H1 (cell line): ENCODE data around the gene S100A13. TPM values are rescaled to one million over a fixed set of nuclear protein-coding genes. Genes with fewer than 3 reads are reported as not detected.

ENCODE experiments used
- CTCF ChIA-PET: fragments of 300-600 bp; sonication (Branson Sonifier 250); formaldehyde crosslinking; loops from one replicate; lab custom pipeline; 2021; ENCODE audit not compliant: partially characterized antibody; lab: Charles Lee
- POLR2A ChIA-PET: fragments of 300-600 bp; sonication (Branson Sonifier 250); formaldehyde crosslinking; loops from one replicate; lab custom pipeline; 2021; ENCODE audit warnings: inconsistent platforms; ENCODE audit not compliant: partially characterized antibody; lab: Charles Lee
- DNase-seq, 2 experiments: peaks; one replicate each; pipeline versions ENCODE4 v3.0.0 to v3.0.0-alpha.2; 2010 to 2022; ENCODE audit warnings: low spot score in 2 of 2, low read depth in 1 of 2, mixed read lengths in 1 of 2
- FAIRE-seq: peaks from 2 replicates; lab custom pipeline; 2011; peaks lifted over from hg19 to GRCh38; lab: Jason Lieb, UNC
- H2AFZ ChIP-seq: 2 replicates; pipeline ENCODE4 v1.8.1; 2012; ENCODE audit warnings: low read length, inconsistent platforms
- H2AK5ac ChIP-seq: 2 replicates; pipeline ENCODE4 v1.6.1; 2013; ENCODE audit warnings: low read depth, low read length
- H2BK120ac ChIP-seq: replicated peaks from 2 replicates; pipeline ENCODE3; 2013; ENCODE audit warnings: low read depth, low read length, inconsistent platforms
- H2BK12ac ChIP-seq: 2 replicates; pipeline ENCODE4 v1.6.1; 2013; ENCODE audit warnings: low read depth, low read length
- H2BK15ac ChIP-seq: 2 replicates; pipeline ENCODE4 v1.6.1; 2013; ENCODE audit warnings: low read length
- H2BK20ac ChIP-seq: 2 replicates; pipeline ENCODE4 v1.6.1; 2013; ENCODE audit warnings: low read length
- H2BK5ac ChIP-seq: 2 replicates; pipeline ENCODE4 v1.6.1; 2013; ENCODE audit warnings: low read depth, low read length
- H3K14ac ChIP-seq: 2 replicates; pipeline ENCODE4 v1.6.1; 2013; ENCODE audit warnings: inconsistent platforms; ENCODE audit not compliant: insufficient read length
- H3K18ac ChIP-seq: 2 replicates; pipeline ENCODE4 v1.6.1; 2013; ENCODE audit warnings: low read length; ENCODE audit errors: extremely low read depth
- H3K23ac ChIP-seq: 2 replicates; pipeline ENCODE4 v1.6.1; 2013; ENCODE audit warnings: inconsistent platforms; ENCODE audit not compliant: insufficient read length
- H3K23me2 ChIP-seq: 2 replicates; pipeline ENCODE4 v1.6.1; 2013; ENCODE audit warnings: low read depth, low read length
- H3K27ac ChIP-seq: 2 replicates; pipeline ENCODE4 v1.6.1; 2011; ENCODE audit warnings: low read depth, low read length, inconsistent platforms
- H3K27me3 ChIP-seq, 4 experiments: replicated peaks in 1 of 4; 1 replicate in 1 of 4; 2 replicates in 3 of 4; pipeline versions ENCODE4 v1.6.1 to v1.8.1; 2011 to 2013; ENCODE audit warnings: low read length in 3 of 4, mild to moderate bottlenecking in 3 of 4, inconsistent platforms in 2 of 4, mixed read lengths in 2 of 4, moderate library complexity in 1 of 4; ENCODE audit not compliant: control insufficient read depth in 3 of 4, insufficient read depth in 3 of 4; ENCODE audit errors: extremely low read depth in 1 of 4
- H3K36me3 ChIP-seq, 4 experiments: 2 replicates each; pipeline versions ENCODE4 v1.6.1 to v1.8.1; 2011 to 2013; ENCODE audit warnings: mild to moderate bottlenecking in 4 of 4, low read length in 3 of 4, moderate library complexity in 2 of 4, control low read depth in 1 of 4, inconsistent platforms in 1 of 4; ENCODE audit not compliant: insufficient read depth in 4 of 4, control insufficient read depth in 2 of 4
- H3K4ac ChIP-seq: replicated peaks from 2 replicates; pipeline ENCODE3; 2013; ENCODE audit warnings: low read length, low read depth, mixed read lengths, inconsistent platforms; ENCODE audit not compliant: insufficient read length
- H3K4me1 ChIP-seq, 4 experiments: replicated peaks in 1 of 4; 1 replicate in 1 of 4; 2 replicates in 3 of 4; pipeline versions ENCODE4 v1.6.1 to v1.8.1; 2011 to 2013; ENCODE audit warnings: low read length in 3 of 4, inconsistent platforms in 2 of 4, mixed read lengths in 1 of 4; ENCODE audit not compliant: insufficient read depth in 4 of 4, control insufficient read depth in 3 of 4
- H3K4me2 ChIP-seq, 2 experiments: 2 replicates each; pipeline versions ENCODE4 v1.6.1 to v1.8.1; 2011 to 2013; ENCODE audit warnings: low read depth in 2 of 2, low read length in 2 of 2, control low read depth in 1 of 2, inconsistent platforms in 1 of 2, mild to moderate bottlenecking in 1 of 2; ENCODE audit not compliant: insufficient read depth in 1 of 2
- H3K4me3 ChIP-seq, 4 experiments: fragments of 200-600, 300-600 bp in 1 of 4; sonication (generic), shearing (Covaris generic), sonication (Bioruptor Twin) in 1 of 4; 2 replicates each; pipeline versions ENCODE4 v1.5.1 to v1.8.1; 2011 to 2016; ENCODE audit warnings: low read length in 4 of 4, low read depth in 3 of 4, control low read depth in 2 of 4, inconsistent platforms in 2 of 4, mild to moderate bottlenecking in 2 of 4, mixed read lengths in 1 of 4, moderate library complexity in 1 of 4; ENCODE audit not compliant: insufficient read depth in 2 of 4; ENCODE audit errors: extremely low read depth in 1 of 4
- H3K56ac ChIP-seq: replicated peaks from 2 replicates; pipeline ENCODE3; 2013; ENCODE audit warnings: low read depth, mild to moderate bottlenecking, mixed read lengths, low read length, inconsistent platforms; ENCODE audit not compliant: insufficient read length
- H3K79me1 ChIP-seq: 2 replicates; pipeline ENCODE4 v1.6.1; 2013; ENCODE audit warnings: low read depth, low read length, control low read depth
- H3K79me2 ChIP-seq, 2 experiments: 2 replicates each; pipeline versions ENCODE4 v1.6.1 to v1.8.1; 2012 to 2013; ENCODE audit warnings: low read length in 2 of 2, mild to moderate bottlenecking in 2 of 2, inconsistent platforms in 1 of 2; ENCODE audit not compliant: insufficient read depth in 2 of 2, control insufficient read depth in 1 of 2
- H3K9ac ChIP-seq, 4 experiments: replicated peaks in 1 of 4; 1 replicate in 1 of 4; 2 replicates in 3 of 4; pipeline versions ENCODE4 v1.6.1 to v1.8.1; 2011 to 2013; ENCODE audit warnings: low read depth in 3 of 4, low read length in 3 of 4, control low read depth in 2 of 4, mild to moderate bottlenecking in 2 of 4, moderate library complexity in 2 of 4, inconsistent platforms in 1 of 4; ENCODE audit errors: extremely low read depth in 1 of 4
- H3K9me3 ChIP-seq, 2 experiments: 2 replicates each; pipeline versions ENCODE4 v1.6.1 to v1.8.1; 2012 to 2013; ENCODE audit warnings: mild to moderate bottlenecking in 2 of 2, moderate library complexity in 2 of 2, control low read depth in 1 of 2, inconsistent platforms in 1 of 2, low read depth in 1 of 2, low read length in 1 of 2, mixed read lengths in 1 of 2; ENCODE audit not compliant: insufficient read depth in 2 of 2
- H4K20me1 ChIP-seq, 2 experiments: replicated peaks in 1 of 2; 2 replicates each; pipeline versions ENCODE3 to v1.8.1; 2011 to 2013; ENCODE audit warnings: inconsistent platforms in 2 of 2, low read length in 2 of 2, mild to moderate bottlenecking in 1 of 2; ENCODE audit not compliant: insufficient read depth in 2 of 2, control insufficient read depth in 1 of 2
- H4K5ac ChIP-seq: 2 replicates; pipeline ENCODE4 v1.6.1; 2013; ENCODE audit warnings: low read length, low read depth, mixed read lengths, inconsistent platforms; ENCODE audit not compliant: insufficient read length
- H4K8ac ChIP-seq: 2 replicates; pipeline ENCODE4 v1.8.0; 2013; ENCODE audit warnings: mild to moderate bottlenecking, moderate library complexity, low read length, inconsistent platforms; ENCODE audit not compliant: insufficient read depth; ENCODE audit errors: extremely low read depth
- H4K91ac ChIP-seq: replicated peaks from 2 replicates; pipeline ENCODE3; 2013; ENCODE audit warnings: low read length, mixed read lengths, inconsistent platforms; ENCODE audit not compliant: insufficient read length
- RXRA ChIP-seq: IDR thresholded peaks from 2 replicates; pipeline ENCODE4 v1.6.1; 2011; ENCODE audit warnings: low read depth, mild to moderate bottlenecking, low read length, moderate library complexity; ENCODE audit not compliant: insufficient read depth
- TAF1 ChIP-seq: IDR thresholded peaks from 2 replicates; pipeline ENCODE4 v1.6.1; 2011; ENCODE audit warnings: mild to moderate bottlenecking, low read depth, low read length
- WGBS, 2 experiments: shearing (Covaris generic) in 1 of 2; methylation state at CpG; one replicate each; pipeline versions ENCODE4 v1.1.6 to v1.1.7; 2013 to 2015; ENCODE audit warnings: low lambda C conversion rate in 2 of 2, mixed read lengths in 2 of 2, inconsistent platforms in 1 of 2, low coverage in 1 of 2, missing lambda C conversion rate in 1 of 2; ENCODE audit not compliant: insufficient replicate concordance in 2 of 2, insufficient coverage in 1 of 2, insufficient read length in 1 of 2; ENCODE audit errors: extremely low coverage in 1 of 2, missing lambda C conversion rate in 1 of 2; 5-methylcytosine and 5-hydroxymethylcytosine counted together
- polyA plus RNA-seq, 7 experiments: library from polyadenylated mRNA; depleted of rRNA in 3 of 7; stranded (reverse) in 5 of 7; unstranded in 2 of 7; fragments of >200 nt in 5 of 7; fragments of 200-250 nt in 2 of 7; gene quantifications; 1 replicate in 5 of 7; 2 replicates in 1 of 7; 4 replicates in 1 of 7; pipeline versions ENCODE4 v1.2.1 to v1.2.3, GENCODE V29; 2011 to 2013; ENCODE audit warnings: missing spikeins in 2 of 7, mixed read lengths in 2 of 7
- total RNA-seq: library from RNA; stranded (reverse); fragmentation: NEBNext Ultra II Directional; extraction: Animal tissue kit (Norgen Biotek cat#: 25700); gene quantifications from 2 replicates; pipeline ENCODE4 v1.2.1, GENCODE V29; 2021

S100A13 gene
- total and polyA plus RNA-seq, 2 of the 8 experiments (the other 6 are each of a cell fraction or from before 2014, with no cell fraction given), result 63.6 to 127 TPM

GRCh38 chr1:153616144-153616916 lies 11.0 kb downstream of the S100A13 start, which contains the start of gene S100A14:
TSS of gene S100A14 (minus strand) at chr1:153616325. CDS start at chr1:153615858, 467 bp downstream.
- FAIRE-seq, result no peak

More at GRCh38 chr1:153616144-153616916, 11.0 kb downstream of the S100A13 start, which contains the start of gene S100A14:
- WGBS, 2 experiments, result 72% methylated on average over 9 of the region's 10 CpGs; no CpG with 5 or more reads in 1 of the 2 experiments
- Histone ChIP-seq H4K8ac (no peak within 1 kb of the TSS; the same call in none of the 2 replicates), H3K9me3 (no peaks in the 10 kb centered on the region), H3K23ac (no peak within 1 kb of the TSS), H3K56ac (no peak within 1 kb of the TSS), H4K91ac (peak within 1 kb of the TSS; percentile 81), H3K23me2 (peaks cover 3% of the 10 kb centered on the region), H3K4me2 (no peak within 1 kb of the TSS), H2AK5ac (peak within 1 kb of the TSS; percentile 40; the same call in 1 of the 2 replicates), H2BK120ac (no peak within 1 kb of the TSS), H2AFZ (no peak within 1 kb of the TSS), H4K20me1 (no peaks in the 10 kb centered on the region), H2BK12ac (peak within 1 kb of the TSS; percentile 80; the same call in 1 of the 2 replicates), H3K36me3 (peaks cover 0 to 6% (median 0%) of the 10 kb centered on the region in 4 experiments; a peak in 4 of 8 replicates), H3K4me3 (no peak within 1 kb of the TSS), H3K79me2 (no peaks in the 10 kb centered on the region), H3K79me1 (no peaks in the 10 kb centered on the region), H2BK5ac (0 out of 2 replicates have a peak within 1 kb of the TSS, but pooled peaks have one; percentile 44), H4K5ac (no peak within 1 kb of the TSS), H3K18ac (peak within 1 kb of the TSS; percentile 71), H3K4me1 (peaks cover 0 to 21% (median 11%) of the 10 kb centered on the region in 4 experiments; a peak in 6 of 7 replicates), H3K27ac (no peak within 1 kb of the TSS), H3K27me3 (no peaks in the 10 kb centered on the region; a peak in 1 of 7 replicates), H3K14ac (no peak within 1 kb of the TSS), H2BK15ac (peak within 1 kb of the TSS; percentile 88; the same call in 1 of the 2 replicates), H2BK20ac (peak within 1 kb of the TSS; percentile 72), H3K4ac (no peak within 1 kb of the TSS), H3K9ac (no peak within 1 kb of the TSS)
- ChIA-PET CTCF (interaction anchor here (0.6 to 15.9 kb wide), 20 partner anchors 9 to 263 kb away, joined by 3 to 224 read pairs (median 6); partner anchors contain the start of genes S100A1, S100A13, S100A2 and S100A6), POLR2A (interaction anchor here (0.5 to 15.3 kb wide), 4 partner anchors 12 to 83 kb away, joined by 3 to 261 read pairs (median 4); partner anchors contain the start of genes CHTOP, S100A1 and S100A13)
- DNase-seq, result no peak
- TF ChIP-seq RXRA (no peak), TAF1 (0 out of 2 replicates have a peak, but pooled peaks have one; percentile 21)
